ENCODE data around the gene GALNT17. TPM values are rescaled to one million over a fixed set of nuclear protein-coding genes. Genes with fewer than 3 reads are reported as not detected.

The GALNT17 gene
- total RNA-seq, 2 experiments from 2014 or later, result not detected

DNA sequence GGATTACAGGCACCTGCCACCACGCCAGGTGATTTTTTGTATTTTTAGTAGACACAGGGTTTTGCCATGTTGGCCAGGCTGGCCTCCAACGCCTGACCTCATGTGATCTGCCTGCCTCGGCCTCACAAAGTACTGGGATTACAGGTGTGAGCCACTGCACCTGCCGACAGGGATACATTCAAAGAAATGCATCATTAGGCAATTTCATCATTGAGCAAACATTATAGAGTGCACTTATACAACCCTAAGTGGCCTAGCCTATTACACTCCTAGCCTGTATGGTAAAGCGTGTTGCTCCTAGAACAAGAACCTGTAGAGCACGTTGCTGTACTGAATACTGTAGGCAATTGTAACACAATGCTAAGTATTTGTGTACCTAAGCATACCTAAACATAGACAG lies 350.3 kb downstream of the GALNT17 start:
- Mint-ChIP-seq H3K9me3 (ENCODE audit: low read depth) (peaks cover 4% of the 10 kb centered on the region), H3K36me3 (ENCODE audit: low read depth) (no peaks in the 10 kb centered on the region), H3K27me3 (no peaks in the 10 kb centered on the region), H3K4me1 (no peaks in the 10 kb centered on the region), H3K27ac (no peak overlapping the region), H3K4me3 (no peak overlapping the region)
- ATAC-seq (no peak), DNase-seq (no peak)
- CTCF ChIA-PET, result no interaction called here
- intact Hi-C loops (cut with DNase I, micrococcal nuclease), result no loop called here
- POLR2A ChIA-PET, result no interaction called here

GRCh38 chr7:71484380-71484779 lies 352.4 kb downstream of the GALNT17 start:
- Mint-ChIP-seq H3K9me3 (ENCODE audit: low read depth) (peaks cover 4% of the 10 kb centered on the region), H3K4me3 (no peak overlapping the region), H3K27me3 (no peaks in the 10 kb centered on the region), H3K4me1 (no peaks in the 10 kb centered on the region), H3K36me3 (ENCODE audit: low read depth) (no peaks in the 10 kb centered on the region), H3K27ac (no peak overlapping the region)
- CTCF ChIA-PET, result no interaction called here
- DNase-seq, result no peak
- POLR2A ChIA-PET, result interaction anchor here (0.7 kb wide), 1 partner anchor 301 kb away, joined by 3 read pairs; no protein-coding TSS in a partner anchor
- intact Hi-C loops (cut with DNase I, micrococcal nuclease), result no loop called here
- no peak for ATAC-seq

DNA sequence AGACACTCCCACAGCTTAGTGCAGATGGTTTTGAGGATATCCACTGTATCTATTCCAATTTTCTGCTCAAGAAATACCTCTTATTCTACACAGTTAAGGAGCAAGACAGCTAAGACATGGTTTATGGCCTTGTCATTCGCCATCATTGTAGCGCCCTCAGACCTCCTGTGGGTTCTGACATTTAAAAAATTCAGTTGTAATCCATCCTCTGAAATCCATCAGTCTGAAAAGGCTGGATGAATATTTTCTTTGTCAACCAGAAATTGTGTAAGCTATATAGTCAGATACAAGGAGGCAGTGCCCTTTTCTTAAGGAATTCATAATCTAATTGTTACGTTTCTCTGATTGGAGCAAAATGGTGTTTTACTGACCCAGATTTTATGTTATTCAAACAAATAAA lies 353.6 kb downstream of the GALNT17 start:
- Mint-ChIP-seq H3K4me3 (no peak overlapping the region), H3K4me1 (no peaks in the 10 kb centered on the region), H3K9me3 (ENCODE audit: low read depth) (peaks cover 4% of the 10 kb centered on the region), H3K36me3 (ENCODE audit: low read depth) (no peaks in the 10 kb centered on the region), H3K27ac (no peak overlapping the region), H3K27me3 (no peaks in the 10 kb centered on the region)
- intact Hi-C loops (cut with DNase I, micrococcal nuclease), result no loop called here
- ATAC-seq (no peak), DNase-seq (no peak)
- ChIA-PET POLR2A (no interaction called here), CTCF (interaction anchor here (0.6 kb wide), 1 partner anchor 286 kb away, joined by 3 read pairs; no protein-coding TSS in a partner anchor)

- Mint-ChIP-seq H3K36me3 (ENCODE audit: low read depth) (no peaks in the 10 kb centered on the region), H3K4me3 (no peak overlapping the region), H3K4me1 (no peaks in the 10 kb centered on the region), H3K27ac (no peak overlapping the region), H3K9me3 (ENCODE audit: low read depth) (peaks cover 4% of the 10 kb centered on the region), H3K27me3 (no peaks in the 10 kb centered on the region)
- DNase-seq (no peak), ATAC-seq (no peak)
- CTCF ChIA-PET, result no interaction called here
- intact Hi-C loops (cut with DNase I, micrococcal nuclease), result no loop called here
- POLR2A ChIA-PET, result no interaction called here
Measured at GRCh38 chr7:71486414-71486813, 354.5 kb downstream of the GALNT17 start.

- H3K27ac Mint-ChIP-seq, result no peak overlapping the region
- CTCF ChIA-PET, result no interaction called here
- peaks cover 4% of the 10 kb centered on the region for H3K9me3 Mint-ChIP-seq (ENCODE audit: low read depth)
- no peaks in the 10 kb centered on the region for H3K4me1 Mint-ChIP-seq
- POLR2A ChIA-PET, result no interaction called here
- DNase-seq (no peak), ATAC-seq (no peak)
- no peak overlapping the region for H3K4me3 Mint-ChIP-seq
- no peaks in the 10 kb centered on the region for H3K27me3 Mint-ChIP-seq
- H3K36me3 Mint-ChIP-seq (ENCODE audit: low read depth), result no peaks in the 10 kb centered on the region
- intact Hi-C loops (cut with DNase I, micrococcal nuclease), result no loop called here
Measured at GRCh38 chr7:71486856-71487628, 355.1 kb downstream of the GALNT17 start.

DNA sequence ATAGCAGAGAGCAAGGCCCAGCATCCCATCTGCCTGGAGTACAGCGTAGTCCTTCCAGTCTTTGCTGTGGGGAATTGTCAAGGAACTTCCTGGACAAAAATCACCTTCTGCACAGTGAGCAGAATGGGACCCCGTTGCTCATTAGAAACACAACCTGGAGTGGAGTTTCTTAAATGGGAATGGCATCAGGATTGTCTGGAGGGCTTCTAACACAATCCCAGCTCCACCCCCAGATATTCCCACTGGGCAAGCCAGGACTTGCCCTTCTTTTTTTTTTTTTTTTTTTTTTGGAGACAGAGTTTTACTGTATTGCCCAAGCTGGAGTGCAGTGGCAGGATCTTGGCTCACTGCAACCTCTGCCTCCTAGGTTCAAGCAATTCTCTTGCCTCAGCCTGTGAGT lies 356.4 kb downstream of the GALNT17 start:
- H3K27me3 Mint-ChIP-seq, result no peaks in the 10 kb centered on the region
- H3K4me3 Mint-ChIP-seq, result no peak overlapping the region
- H3K9me3 Mint-ChIP-seq (ENCODE audit: low read depth), result peaks cover 7% of the 10 kb centered on the region
- POLR2A ChIA-PET, result no interaction called here
- no peak overlapping the region for H3K27ac Mint-ChIP-seq
- no peak for DNase-seq
- no peak for ATAC-seq
- H3K36me3 Mint-ChIP-seq (ENCODE audit: low read depth), result no peaks in the 10 kb centered on the region
- no peaks in the 10 kb centered on the region for H3K4me1 Mint-ChIP-seq
- intact Hi-C loops (cut with DNase I, micrococcal nuclease), result no loop called here
- CTCF ChIA-PET, result no interaction called here

GRCh38 chr7:71491336-71491735 lies 359.4 kb downstream of the GALNT17 start:
- intact Hi-C loops (cut with DNase I, micrococcal nuclease), result no loop called here
- ATAC-seq (no peak), DNase-seq (no peak)
- no peaks in the 10 kb centered on the region for H3K27me3 Mint-ChIP-seq
- peaks cover 8% of the 10 kb centered on the region for H3K9me3 Mint-ChIP-seq (ENCODE audit: low read depth)
- CTCF ChIA-PET, result no interaction called here
- no peaks in the 10 kb centered on the region for H3K4me1 Mint-ChIP-seq
- H3K36me3 Mint-ChIP-seq (ENCODE audit: low read depth), result no peaks in the 10 kb centered on the region
- no peak overlapping the region for H3K4me3 Mint-ChIP-seq
- POLR2A ChIA-PET, result interaction anchor here (0.5 kb wide), 1 partner anchor 525 kb away, joined by 3 read pairs; no protein-coding TSS in a partner anchor
- no peak overlapping the region for H3K27ac Mint-ChIP-seq

DNA sequence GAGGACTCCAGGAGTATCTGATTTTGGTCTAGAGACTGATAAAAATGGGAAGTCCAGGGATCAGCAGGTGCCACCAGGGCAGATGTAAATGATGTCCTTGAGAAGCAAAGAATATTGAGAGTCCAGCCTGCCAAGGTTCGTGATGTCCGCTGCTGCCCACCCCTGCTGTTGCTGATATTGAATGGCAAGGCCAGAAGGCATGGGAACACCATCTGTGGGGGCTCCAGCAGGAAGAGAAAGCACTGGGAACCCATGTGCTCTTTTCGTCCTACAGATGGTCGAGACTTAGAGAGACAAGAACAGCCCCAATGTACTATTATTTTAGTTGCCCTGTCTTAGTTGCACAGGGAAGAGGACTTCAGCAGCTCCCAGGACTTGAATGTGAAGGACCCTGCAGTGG lies 363.9 kb downstream of the GALNT17 start:
- H3K27me3 Mint-ChIP-seq, result no peaks in the 10 kb centered on the region
- H3K9me3 Mint-ChIP-seq (ENCODE audit: low read depth), result peaks cover 5% of the 10 kb centered on the region
- POLR2A ChIA-PET, result no interaction called here
- DNase-seq (no peak), ATAC-seq (no peak)
- no peaks in the 10 kb centered on the region for H3K4me1 Mint-ChIP-seq
- CTCF ChIA-PET, result no interaction called here
- no peak overlapping the region for H3K27ac Mint-ChIP-seq
- H3K36me3 Mint-ChIP-seq (ENCODE audit: low read depth), result no peaks in the 10 kb centered on the region
- intact Hi-C loops (cut with DNase I, micrococcal nuclease), result no loop called here
- no peak overlapping the region for H3K4me3 Mint-ChIP-seq

GRCh38 chr7:71497256-71497946 lies 365.5 kb downstream of the GALNT17 start:
- H3K9me3 Mint-ChIP-seq (ENCODE audit: low read depth), result peaks cover 9% of the 10 kb centered on the region
- no peaks in the 10 kb centered on the region for H3K27me3 Mint-ChIP-seq
- ChIA-PET CTCF (no interaction called here), POLR2A (no interaction called here)
- no peaks in the 10 kb centered on the region for H3K4me1 Mint-ChIP-seq
- H3K4me3 Mint-ChIP-seq, result no peak overlapping the region
- H3K27ac Mint-ChIP-seq, result no peak overlapping the region
- DNase-seq (no peak), ATAC-seq (no peak)
- intact Hi-C loops (cut with DNase I, micrococcal nuclease), result no loop called here
- no peaks in the 10 kb centered on the region for H3K36me3 Mint-ChIP-seq (ENCODE audit: low read depth)

GRCh38 chr7:71498381-71498780 lies 366.4 kb downstream of the GALNT17 start:
- no peak for DNase-seq
- ChIA-PET CTCF (no interaction called here), POLR2A (no interaction called here)
- H3K27me3 Mint-ChIP-seq, result no peaks in the 10 kb centered on the region
- no peak for ATAC-seq
- intact Hi-C loops (cut with DNase I, micrococcal nuclease), result no loop called here
- no peak overlapping the region for H3K27ac Mint-ChIP-seq
- no peak overlapping the region for H3K4me3 Mint-ChIP-seq
- peaks cover 11% of the 10 kb centered on the region for H3K9me3 Mint-ChIP-seq (ENCODE audit: low read depth)
- H3K36me3 Mint-ChIP-seq (ENCODE audit: low read depth), result no peaks in the 10 kb centered on the region
- no peaks in the 10 kb centered on the region for H3K4me1 Mint-ChIP-seq

DNA sequence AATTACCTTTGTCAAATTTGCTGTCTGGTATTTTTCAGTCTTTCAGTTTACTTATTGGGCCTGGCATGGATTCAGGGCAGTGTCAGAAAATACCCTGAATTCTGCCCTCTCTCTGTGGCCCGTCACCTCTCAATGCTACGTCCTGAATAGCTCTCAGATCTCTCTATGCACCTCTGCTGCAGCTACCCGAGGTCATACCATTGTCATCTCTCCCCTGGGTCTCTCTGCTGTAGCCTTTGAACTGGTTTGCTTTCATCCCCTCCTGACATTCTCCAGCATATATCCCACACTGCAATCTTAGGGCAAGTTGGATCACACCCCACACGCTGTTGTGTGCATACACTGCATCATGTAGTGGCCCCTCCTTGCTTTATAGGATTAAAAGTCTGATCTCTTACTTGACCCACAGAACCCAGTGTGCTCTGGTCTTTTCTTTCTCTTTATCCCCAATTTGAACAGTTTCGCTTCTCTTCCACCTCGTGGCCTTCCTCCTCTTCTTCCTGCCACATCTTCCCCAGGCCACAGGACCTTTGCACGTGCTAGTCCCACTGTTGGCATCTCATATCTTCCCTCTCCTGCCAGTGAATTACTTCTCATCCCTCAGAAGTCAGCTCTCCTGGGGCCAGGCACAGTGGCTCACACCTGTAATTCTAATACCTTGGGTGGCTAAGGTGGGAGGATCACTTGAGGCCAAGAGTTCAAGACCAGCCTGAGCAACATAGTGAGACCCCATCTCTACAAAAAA lies 372.9 kb downstream of the GALNT17 start:
- Mint-ChIP-seq H3K4me3 (no peak overlapping the region), H3K4me1 (no peaks in the 10 kb centered on the region), H3K9me3 (ENCODE audit: low read depth) (peaks cover 14% of the 10 kb centered on the region), H3K36me3 (ENCODE audit: low read depth) (no peaks in the 10 kb centered on the region), H3K27ac (no peak overlapping the region), H3K27me3 (no peaks in the 10 kb centered on the region)
- ATAC-seq, result no peak
- CTCF ChIA-PET, result no interaction called here
- intact Hi-C loops (cut with DNase I, micrococcal nuclease), result no loop called here
- DNase-seq, result no peak
- POLR2A ChIA-PET, result no interaction called here

- ATAC-seq (no peak), DNase-seq (no peak)
- Mint-ChIP-seq H3K36me3 (ENCODE audit: low read depth) (no peaks in the 10 kb centered on the region), H3K27me3 (no peaks in the 10 kb centered on the region), H3K4me1 (no peaks in the 10 kb centered on the region), H3K27ac (no peak overlapping the region), H3K4me3 (no peak overlapping the region), H3K9me3 (ENCODE audit: low read depth) (peaks cover 13% of the 10 kb centered on the region)
- CTCF ChIA-PET, result no interaction called here
- intact Hi-C loops (cut with DNase I, micrococcal nuclease), result no loop called here
- POLR2A ChIA-PET, result no interaction called here
Measured at GRCh38 chr7:71506822-71507221, 374.9 kb downstream of the GALNT17 start.
